Measurements from ENCODE around the gene SRMS.

DNA sequence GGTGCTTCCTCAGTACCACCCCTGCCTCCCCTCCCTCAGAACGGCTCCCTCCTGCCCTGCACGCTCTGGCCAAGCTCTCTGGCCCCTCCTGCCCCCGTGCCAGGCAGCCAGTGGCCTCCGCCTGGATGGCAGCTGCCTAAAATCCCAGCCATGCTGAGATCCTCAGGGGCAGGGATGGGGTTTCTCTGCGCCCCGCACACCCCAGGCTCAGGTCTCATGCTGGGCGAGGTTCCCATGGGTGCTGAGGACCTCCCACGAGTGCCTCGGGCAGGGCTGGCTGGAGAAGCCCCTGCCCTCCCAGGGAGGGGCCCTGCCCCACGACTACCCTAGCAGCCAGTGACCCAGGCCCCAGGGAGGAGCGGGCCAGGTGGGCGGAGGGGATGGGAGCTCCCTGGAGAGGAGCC, 13.1 kb downstream of the SRMS start:
- TF ChIP-seq POLR2AphosphoS5 (IDR thresholded peaks at IDR 0.05) (no peak), POLR2A (IDR thresholded peaks at IDR 0.05) (no peak), EP300 (IDR thresholded peaks at IDR 0.05) (no peak)
- TF ChIP-seq, protein P1, sequence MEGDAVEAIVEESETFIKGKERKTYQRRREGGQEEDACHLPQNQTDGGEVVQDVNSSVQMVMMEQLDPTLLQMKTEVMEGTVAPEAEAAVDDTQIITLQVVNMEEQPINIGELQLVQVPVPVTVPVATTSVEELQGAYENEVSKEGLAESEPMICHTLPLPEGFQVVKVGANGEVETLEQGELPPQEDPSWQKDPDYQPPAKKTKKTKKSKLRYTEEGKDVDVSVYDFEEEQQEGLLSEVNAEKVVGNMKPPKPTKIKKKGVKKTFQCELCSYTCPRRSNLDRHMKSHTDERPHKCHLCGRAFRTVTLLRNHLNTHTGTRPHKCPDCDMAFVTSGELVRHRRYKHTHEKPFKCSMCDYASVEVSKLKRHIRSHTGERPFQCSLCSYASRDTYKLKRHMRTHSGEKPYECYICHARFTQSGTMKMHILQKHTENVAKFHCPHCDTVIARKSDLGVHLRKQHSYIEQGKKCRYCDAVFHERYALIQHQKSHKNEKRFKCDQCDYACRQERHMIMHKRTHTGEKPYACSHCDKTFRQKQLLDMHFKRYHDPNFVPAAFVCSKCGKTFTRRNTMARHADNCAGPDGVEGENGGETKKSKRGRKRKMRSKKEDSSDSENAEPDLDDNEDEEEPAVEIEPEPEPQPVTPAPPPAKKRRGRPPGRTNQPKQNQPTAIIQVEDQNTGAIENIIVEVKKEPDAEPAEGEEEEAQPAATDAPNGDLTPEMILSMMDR (IDR thresholded peaks at IDR 0.05), result no peak

Measured in gastroesophageal sphincter (tissue), 3 donors.